A673 (cell line): ENCODE data around the gene CRELD2.

Experiments used
- EZH2 ChIP-seq: fragments of 200-600 bp; sonication (generic); IDR thresholded peaks from 2 replicates; pipeline ENCODE4 v1.6.1; 2017; ENCODE audit warnings: borderline replicate concordance, low read depth, mild to moderate bottlenecking, mixed read lengths, antibody characterized with exemption, low read length; ENCODE audit not compliant: poor library complexity, severe bottlenecking
- TF ChIP-seq, protein P1 (sequence below): fragments of 300-800, 200-600 bp; sonication (generic); conservative IDR thresholded peaks from 2 replicates; pipeline ENCODE4 v1.5.1; 2017; ENCODE audit warnings: low read depth, mild to moderate bottlenecking, antibody characterized with exemption, low read length, moderate library complexity, mixed read lengths

DNA sequence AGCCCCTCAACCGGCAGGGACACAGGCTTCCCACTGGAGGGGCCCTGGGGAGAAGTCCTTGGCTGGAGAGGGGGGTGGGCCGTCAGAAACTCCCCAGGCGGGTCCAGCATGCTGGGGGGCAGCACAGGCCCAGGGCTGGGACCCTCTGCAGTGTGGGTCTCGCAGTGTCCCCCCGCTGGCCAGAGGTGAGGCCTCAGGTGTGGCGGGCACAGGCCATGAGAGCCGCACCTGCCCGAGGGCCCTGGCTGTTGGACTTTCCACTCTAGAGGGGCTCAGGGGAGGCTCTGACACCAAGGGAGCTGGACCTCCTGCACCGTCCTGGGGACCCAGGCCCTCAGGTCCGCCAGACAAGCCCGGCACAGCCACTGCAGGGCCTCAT is 31.5 kb downstream of the CRELD2 start:
- TF ChIP-seq EZH2: no peak
- TF ChIP-seq, protein P1, sequence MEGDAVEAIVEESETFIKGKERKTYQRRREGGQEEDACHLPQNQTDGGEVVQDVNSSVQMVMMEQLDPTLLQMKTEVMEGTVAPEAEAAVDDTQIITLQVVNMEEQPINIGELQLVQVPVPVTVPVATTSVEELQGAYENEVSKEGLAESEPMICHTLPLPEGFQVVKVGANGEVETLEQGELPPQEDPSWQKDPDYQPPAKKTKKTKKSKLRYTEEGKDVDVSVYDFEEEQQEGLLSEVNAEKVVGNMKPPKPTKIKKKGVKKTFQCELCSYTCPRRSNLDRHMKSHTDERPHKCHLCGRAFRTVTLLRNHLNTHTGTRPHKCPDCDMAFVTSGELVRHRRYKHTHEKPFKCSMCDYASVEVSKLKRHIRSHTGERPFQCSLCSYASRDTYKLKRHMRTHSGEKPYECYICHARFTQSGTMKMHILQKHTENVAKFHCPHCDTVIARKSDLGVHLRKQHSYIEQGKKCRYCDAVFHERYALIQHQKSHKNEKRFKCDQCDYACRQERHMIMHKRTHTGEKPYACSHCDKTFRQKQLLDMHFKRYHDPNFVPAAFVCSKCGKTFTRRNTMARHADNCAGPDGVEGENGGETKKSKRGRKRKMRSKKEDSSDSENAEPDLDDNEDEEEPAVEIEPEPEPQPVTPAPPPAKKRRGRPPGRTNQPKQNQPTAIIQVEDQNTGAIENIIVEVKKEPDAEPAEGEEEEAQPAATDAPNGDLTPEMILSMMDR: no peak
